ENCODE measurements around the gene RPP21.
A peak's percentile ranks its signal among the peaks of the same experiment; 100 is the strongest.

Gene RPP21

GRCh38 chr6:30325873-30326525, 19.0 kb upstream of the RPP21 start (continued):
- peak; percentile 90 for TF ChIP-seq SCRT2 (tag by site-specific recombination; IDR thresholded peaks at IDR 0.05)
- TF ChIP-seq ZNF514 (tag by site-specific recombination; IDR thresholded peaks at IDR 0.05), result no peak
- TF ChIP-seq ZNF324 (tag by site-specific recombination; IDR thresholded peaks at IDR 0.05), result peak; percentile 46; the same call in 1 of the 2 replicates
- peak; percentile 97 for TF ChIP-seq ZBTB11 (tag by site-specific recombination; conservative IDR thresholded peaks at IDR 0.05; ENCODE audit: low read depth)
- TF ChIP-seq CTCF (tag by site-specific recombination; IDR thresholded peaks at IDR 0.05), result no peak
- no peak for TF ChIP-seq ZNF280C (tag by site-specific recombination; IDR thresholded peaks at IDR 0.05)
- no peak for TF ChIP-seq ZNF239 (tag by site-specific recombination; IDR thresholded peaks at IDR 0.05)
- peak; percentile 35; the same call in 1 of the 2 replicates for TF ChIP-seq ZNF501 (tag by site-specific recombination; IDR thresholded peaks at IDR 0.05)
- no peak for TF ChIP-seq ZNF549 (tag by site-specific recombination; IDR thresholded peaks at IDR 0.05)
- TF ChIP-seq ZNF433 (tag by site-specific recombination; IDR thresholded peaks at IDR 0.05; ENCODE audit: low read depth), result no peak
- TF ChIP-seq SP7 (tag by site-specific recombination; IDR thresholded peaks at IDR 0.05), result peak; percentile 59
- TF ChIP-seq ATF2 (tag by site-specific recombination; IDR thresholded peaks at IDR 0.05; ENCODE audit: low read depth), result 0 out of 2 replicates have a peak, but pooled peaks have one; percentile 2
- peak; percentile 81 for TF ChIP-seq ZIC2 (tag by site-specific recombination; IDR thresholded peaks at IDR 0.05)
- no peak for TF ChIP-seq YY1 (tag by site-specific recombination; IDR thresholded peaks at IDR 0.05)
- peak; percentile 47; the same call in 1 of the 2 replicates for TF ChIP-seq ZNF639 (tag by site-specific recombination; IDR thresholded peaks at IDR 0.05)
- peak; percentile 57 for TF ChIP-seq ZXDB (tag by site-specific recombination; IDR thresholded peaks at IDR 0.05)
- peak; percentile 16; the same call in 1 of the 2 replicates for TF ChIP-seq IKZF3 (tag by site-specific recombination; IDR thresholded peaks at IDR 0.05)
- TF ChIP-seq ZNF157 (tag by site-specific recombination; IDR thresholded peaks at IDR 0.05), result no peak
- peak; percentile 3; the same call in 1 of the 2 replicates for TF ChIP-seq ZNF391 (tag by site-specific recombination; IDR thresholded peaks at IDR 0.05; ENCODE audit: borderline replicate concordance, low read depth)
- no peak for TF ChIP-seq ZNF654 (tag by site-specific recombination; IDR thresholded peaks at IDR 0.05; ENCODE audit: low read depth)
- peak; percentile 80 for TF ChIP-seq ZBTB17 (tag by site-specific recombination; IDR thresholded peaks at IDR 0.05)
- peak; percentile 80 for TF ChIP-seq SP3 (tag by site-specific recombination; IDR thresholded peaks at IDR 0.05)
- TF ChIP-seq ZNF112 (tag by site-specific recombination; IDR thresholded peaks at IDR 0.05), result no peak
- peak; percentile 54; the same call in 1 of the 2 replicates for TF ChIP-seq KLF8 (tag by site-specific recombination; IDR thresholded peaks at IDR 0.05)
- TF ChIP-seq ZNF792 (tag by site-specific recombination; IDR thresholded peaks at IDR 0.05), result no peak
- no peak for TF ChIP-seq ZNF292 (tag by site-specific recombination; IDR thresholded peaks at IDR 0.05; ENCODE audit: borderline replicate concordance, low read depth)
- no peak for TF ChIP-seq ZNF311 (tag by site-specific recombination; IDR thresholded peaks at IDR 0.05; ENCODE audit: borderline replicate concordance)
- TF ChIP-seq ZNF175 (tag by site-specific recombination; IDR thresholded peaks at IDR 0.05), result no peak
- peak; percentile 64 for TF ChIP-seq GLIS2 (tag by site-specific recombination; IDR thresholded peaks at IDR 0.05)
- TF ChIP-seq ZNF341 (tag by site-specific recombination; IDR thresholded peaks at IDR 0.05; ENCODE audit: low read depth), result peak; percentile 25
- peak; percentile 67; the same call in 1 of the 2 replicates for TF ChIP-seq ZEB2 (tag by site-specific recombination; IDR thresholded peaks at IDR 0.05)
